Body of pancreas (tissue), 4 donors: ENCODE results near the gene ARHGEF7.

Source experiments
- CTCF ChIP-seq, 7 experiments: fragments of 450-650 bp in 4 of 7; fragments of 200-600 bp in 3 of 7; sonication (generic) in 3 of 7; IDR thresholded peaks; one replicate each; pipeline ENCODE4 v1.5.1; 2016 to 2019; ENCODE audit warnings: antibody characterized with exemption in 7 of 7
- POLR2A ChIP-seq, 3 donors: fragments of 450-650 bp; IDR thresholded peaks; one replicate each; pipeline ENCODE4 v1.6.1; 2016; ENCODE audit warnings: antibody characterized with exemption in 3 of 3, mild to moderate bottlenecking in 2 of 3

GRCh38 chr13:111120913-111121312 is 5.8 kb downstream of the ARHGEF7 start:
- TF ChIP-seq CTCF (IDR thresholded peaks at IDR 0.05) (no peak), POLR2A (IDR thresholded peaks at IDR 0.05) (no peak)
